ELR (cell line): ENCODE measurements around the gene TCTN1.

Experiments used
- DNase-seq: peaks from one replicate; pipeline ENCODE4 v3.0.0-alpha.2; 2015; ENCODE audit warnings: low read depth

The TCTN1 gene

DNA sequence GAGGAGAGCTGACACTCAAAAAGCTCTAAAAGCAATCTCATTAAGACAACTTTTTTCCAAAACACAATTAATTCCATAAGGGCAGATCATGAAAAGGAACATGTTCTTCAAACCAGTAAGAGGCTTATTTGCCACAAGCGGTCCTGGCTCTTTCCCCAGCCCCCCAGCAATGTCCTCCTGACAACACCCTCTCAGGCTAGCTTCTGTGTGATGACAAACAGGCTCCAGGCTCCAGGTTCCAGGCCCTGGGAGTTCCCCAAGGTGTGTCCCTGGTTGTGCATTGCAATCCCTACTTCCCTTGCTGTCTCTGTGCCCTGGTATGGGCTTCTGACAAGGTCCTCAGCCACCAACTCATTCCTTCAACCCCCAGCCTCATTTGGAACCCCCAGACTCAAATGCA, 66.1 kb downstream of the TCTN1 start:
- no peak for DNase-seq

DNA sequence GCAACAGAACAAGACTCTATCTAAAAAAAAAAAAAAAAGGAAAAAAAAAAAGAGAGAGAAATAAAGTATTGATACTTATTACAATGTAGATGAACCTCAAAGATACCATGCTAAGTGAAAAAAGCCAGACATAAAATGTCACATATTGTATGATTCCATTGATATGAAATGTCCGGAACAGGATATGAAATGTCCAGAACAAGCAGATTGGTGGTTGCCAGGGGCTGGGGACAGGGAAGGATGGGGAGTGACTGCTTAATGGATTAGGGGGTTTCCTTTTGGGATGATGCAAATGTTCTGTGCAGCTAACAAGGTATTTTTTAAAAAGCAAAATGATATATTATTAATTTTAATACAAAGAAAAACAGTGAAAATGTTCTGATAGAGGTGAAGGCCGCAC, 70.0 kb downstream of the TCTN1 start:
- no peak for DNase-seq

DNA sequence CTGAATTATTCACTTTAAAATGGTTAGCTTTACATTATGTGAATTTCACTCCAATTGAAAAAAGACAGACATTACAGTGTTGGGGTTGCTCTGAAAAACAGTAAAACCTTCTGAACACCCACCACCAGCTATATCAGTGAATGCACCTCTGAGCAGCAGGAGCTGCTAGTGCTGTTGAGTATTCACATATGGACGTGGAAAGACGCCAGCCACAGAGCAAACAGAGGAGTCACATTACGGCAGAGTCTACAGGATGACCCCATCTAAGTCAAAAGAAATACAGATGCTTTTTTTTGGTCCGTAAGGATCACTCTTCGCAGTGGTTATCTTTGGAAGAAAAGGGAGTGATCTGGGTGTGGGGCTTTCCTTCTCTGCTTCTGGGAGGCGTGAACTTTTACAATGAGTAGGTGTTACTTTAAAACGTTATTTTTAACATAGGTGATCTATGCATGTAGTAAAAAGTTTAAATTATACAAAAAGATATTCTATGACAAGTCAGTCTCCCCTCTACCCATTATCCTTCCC, 70.4 kb downstream of the TCTN1 start:
- no peak for DNase-seq

DNA sequence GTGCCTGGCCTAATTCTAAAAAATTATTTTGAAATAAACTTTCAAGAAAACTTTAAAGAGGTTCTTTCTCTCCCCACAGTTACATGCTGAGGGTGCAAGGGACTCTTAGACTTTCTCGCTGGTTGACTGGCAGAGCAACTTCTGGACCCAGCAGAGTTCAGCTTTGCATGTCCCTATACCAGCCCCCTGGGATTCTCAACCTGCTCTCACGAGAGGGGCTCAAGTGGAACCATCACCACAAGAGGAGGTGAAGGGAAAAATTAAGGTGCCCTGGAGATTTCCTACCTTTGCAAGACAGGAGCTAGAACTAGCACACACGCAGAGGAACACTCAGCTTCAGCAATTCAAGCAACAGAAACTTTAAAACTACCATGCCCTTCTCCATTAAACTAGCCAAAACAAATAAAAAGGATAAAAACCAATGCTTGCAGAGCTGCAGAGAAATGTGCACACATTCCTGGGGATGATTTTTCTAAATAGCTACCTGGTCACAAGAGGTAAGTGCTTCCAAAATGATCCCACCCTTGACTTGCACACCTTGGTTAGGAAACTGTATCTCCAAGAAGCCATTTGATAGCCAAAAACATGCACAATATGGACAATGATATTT, 72.5 kb downstream of the TCTN1 start:
- no peak for DNase-seq

DNA sequence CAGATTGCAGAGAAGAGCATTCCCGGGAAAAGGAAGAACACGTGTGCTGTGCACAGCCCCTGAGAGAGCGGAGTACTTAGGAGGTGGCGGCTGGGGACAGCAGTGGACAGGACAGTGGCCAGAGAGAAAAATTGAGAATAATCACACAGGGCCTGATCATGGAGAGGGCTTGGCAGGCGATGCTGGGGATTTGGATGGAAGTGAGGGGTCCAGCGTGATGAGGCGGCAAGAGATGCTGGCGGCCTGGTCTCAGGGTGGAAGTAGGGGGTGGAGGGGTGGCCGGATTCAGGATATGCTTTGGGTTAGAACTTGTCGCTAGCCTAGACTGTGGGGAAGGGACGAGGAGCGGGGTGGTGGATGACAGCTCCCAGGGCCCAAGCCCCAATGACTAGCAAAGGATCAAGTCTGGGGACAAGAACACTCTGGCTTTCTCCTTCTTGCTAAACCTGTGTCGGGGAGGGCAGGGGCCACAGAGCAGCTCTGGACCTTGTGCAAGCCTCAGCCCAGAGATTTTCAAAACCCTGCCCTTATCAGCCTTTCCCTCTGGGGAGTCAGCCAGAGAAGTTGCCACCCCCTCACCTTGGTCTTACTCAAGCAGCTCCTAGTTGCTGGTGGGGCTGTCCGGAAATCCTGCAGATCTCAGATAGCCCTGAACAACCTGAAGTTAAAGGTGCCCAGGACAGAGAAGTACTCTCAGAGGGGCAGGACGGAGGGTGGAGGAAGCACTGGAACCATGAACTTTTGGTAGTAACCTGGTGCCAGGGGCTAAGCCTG, 73.7 kb downstream of the TCTN1 start:
- DNase-seq = no peak

DNA sequence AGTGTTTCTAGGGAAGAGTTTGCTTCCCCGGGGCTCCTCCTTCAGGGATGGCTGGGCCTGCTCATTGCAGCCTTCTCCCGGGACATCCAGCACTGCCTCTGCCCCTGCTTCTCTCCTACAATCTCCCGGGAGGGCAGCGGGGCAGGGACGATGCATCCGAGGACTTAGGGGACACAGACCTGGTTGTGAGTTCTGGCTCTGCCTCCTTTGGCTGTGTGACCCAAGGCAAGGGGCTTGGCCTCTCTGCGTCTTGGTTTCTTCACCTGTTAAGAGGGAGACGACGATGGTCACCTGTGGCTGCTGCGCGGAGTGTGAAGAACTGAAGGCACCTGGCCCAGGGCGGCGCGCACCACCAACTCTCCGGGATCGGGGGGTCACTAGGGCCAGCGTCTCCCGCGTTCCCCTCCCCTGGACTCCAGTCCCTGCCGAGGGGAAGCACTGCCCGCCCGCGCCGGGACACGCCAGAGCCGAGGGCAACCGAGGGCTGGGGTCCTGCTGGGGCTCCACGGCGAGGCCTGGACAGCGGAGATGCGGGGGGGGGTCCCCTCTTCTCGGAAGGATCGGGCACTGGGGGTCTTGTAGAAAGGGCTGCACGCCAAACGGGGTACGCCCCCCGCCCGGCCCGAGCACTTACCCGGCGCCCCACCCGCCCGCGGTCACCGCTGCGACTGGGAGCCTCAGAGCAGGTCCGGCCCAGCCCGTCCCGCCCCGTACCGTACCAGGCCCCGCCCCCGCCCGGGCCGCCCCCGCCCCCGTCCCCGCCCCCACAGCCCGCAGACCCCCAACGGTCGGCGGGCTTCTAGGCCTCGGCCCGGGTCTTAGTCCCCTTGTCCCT, 74.7 kb downstream of the TCTN1 start, which contains the start of gene HVCN1:
Gene HVCN1 (minus strand): TSS at position 670 of the 835 bp plus-strand sequence. CDS start 5,870 bp downstream, outside the sequence.
- DNase-seq = peak; percentile 39

DNA sequence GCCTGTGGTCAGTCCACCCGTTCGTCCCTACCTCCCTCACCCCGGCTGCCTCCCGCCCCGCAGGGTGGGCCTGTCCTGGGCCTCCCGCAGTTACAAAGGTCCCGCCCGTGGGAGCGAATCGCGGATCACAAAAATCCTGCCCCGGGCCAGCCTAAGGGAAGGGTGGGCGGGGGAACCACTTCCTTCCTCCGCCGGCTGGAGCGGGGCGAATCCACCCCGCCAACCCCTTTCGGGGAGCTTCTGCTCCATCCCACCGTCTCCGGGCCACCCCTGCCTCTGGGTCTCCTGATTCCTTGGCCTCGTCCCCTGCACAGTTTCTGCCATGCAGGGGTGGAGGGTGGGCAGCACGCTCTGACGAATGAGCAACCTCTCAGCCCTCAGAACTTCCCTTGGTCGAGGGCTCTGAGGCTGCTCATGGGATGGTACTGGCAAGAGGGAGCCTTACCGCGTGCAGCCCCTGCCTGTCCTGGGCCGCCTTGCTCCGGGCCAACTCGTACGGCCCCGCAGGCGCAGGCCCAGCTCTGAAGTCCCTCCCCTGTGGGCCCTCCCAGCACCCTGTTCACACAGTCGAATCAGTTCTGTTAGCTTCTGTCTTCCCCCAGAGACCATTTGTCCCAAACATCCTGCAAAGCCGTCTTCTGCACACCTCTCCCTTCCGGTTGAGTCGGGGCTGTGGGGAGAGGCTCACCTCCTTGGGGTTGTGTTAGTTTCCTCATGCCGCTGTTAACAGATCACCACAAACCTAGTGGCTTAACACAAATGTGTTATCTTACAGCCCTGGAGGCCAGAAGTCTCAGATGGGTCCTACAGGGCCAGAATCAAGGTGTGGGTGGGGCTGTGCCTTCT, 75.6 kb downstream of the TCTN1 start:
- DNase-seq = peak; percentile 50

DNA sequence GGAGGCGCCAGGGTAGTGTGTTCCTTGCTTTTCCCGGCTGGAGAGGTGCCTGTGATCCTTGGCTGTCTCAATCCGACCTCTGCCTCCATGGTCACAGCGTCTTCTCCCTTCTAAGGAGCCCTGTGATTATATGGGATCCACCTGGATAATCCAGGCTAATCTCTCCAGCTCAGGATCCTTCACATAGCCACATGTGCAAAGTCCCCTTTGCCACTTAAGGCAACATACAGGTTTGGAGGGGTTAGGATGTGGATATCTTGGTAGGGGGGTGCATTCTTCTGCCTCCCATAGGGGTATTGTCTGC, 76.2 kb downstream of the TCTN1 start:
- DNase-seq = no peak

DNA sequence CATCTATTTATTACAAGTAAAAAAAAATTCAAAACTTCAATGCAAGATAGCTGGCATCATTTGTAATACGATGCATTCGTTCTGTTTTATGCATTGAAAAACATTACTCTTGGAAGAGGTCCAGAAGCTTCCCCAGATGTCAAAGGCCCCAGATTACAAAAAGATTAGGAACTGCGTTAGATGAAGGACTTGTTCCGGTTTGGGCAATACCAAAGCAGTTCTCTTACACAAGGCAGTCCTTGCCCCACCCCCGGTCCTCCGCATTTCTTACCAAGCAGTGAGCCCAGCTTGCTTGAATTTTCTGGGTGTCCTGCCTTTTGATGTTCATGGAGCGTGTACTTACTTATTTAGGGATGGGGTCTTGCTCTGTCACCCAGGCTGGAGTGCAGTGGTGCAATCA, 79.8 kb downstream of the TCTN1 start:
- DNase-seq = no peak

DNA sequence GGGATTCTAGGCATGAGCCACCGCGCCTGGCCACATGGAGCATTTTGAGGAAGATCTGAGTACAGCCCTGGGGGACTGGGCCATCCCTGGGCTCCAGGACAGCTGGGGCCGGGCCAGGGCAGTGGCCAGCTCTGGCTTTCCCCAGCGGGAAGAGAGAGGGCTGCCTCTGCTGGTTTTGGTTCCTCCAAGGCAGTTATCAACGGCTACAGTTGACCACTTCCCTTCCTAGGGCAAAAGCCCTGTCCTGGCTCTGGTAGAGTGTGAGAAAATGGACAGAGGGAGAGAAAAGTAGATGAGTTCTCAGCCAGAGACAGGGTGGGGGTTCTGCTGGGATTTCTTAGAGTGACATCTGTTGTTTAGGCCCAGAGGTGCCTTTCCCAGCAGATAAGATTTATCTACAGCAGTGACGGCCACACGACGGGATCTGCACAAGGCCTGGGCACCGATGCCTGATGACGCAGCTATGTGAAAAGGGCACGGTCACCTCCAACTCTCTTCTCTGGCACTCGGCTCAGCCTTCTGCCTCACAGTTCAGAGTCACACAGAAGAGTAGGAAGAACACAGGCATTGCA, 80.5 kb downstream of the TCTN1 start:
- no peak for DNase-seq

DNA sequence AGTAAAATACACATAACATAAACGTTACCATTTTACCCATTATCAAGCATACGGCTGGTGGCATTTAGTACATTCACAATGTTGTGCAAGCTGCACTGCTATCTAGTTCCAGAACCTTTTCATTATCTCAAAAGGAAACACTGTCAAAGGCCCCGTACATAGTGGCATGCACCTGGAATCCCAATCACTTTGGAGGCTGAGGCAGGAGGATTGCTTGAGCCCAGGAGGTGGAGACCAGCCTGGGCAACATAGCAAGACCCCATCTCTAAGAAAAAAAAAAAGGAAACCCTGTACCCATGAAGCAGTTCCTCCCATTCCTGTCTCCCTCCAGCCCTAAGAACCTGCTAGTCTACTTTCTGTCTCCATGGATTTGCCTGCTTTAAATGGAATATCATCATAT, 82.4 kb downstream of the TCTN1 start:
- DNase-seq = no peak

DNA sequence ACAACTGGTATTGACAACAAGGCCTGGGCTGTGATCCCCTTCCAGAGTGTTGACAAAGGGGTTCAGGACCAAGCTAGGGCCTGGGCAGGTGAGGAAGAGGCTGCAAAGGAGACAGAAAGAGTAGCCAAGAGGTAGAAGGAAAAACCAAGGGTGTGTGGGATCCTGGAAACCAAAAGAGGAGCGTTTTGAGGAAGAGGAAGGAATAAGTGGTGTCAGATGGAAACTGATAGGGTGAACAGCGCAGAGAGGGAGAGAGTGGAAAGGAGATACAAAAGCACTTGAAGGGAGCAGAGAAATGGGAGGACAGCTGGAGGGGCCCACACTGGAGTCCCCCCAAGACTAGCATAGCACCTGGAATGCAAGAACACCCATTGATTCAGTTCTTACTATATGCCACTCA, 83.3 kb downstream of the TCTN1 start:
- no peak for DNase-seq

DNA sequence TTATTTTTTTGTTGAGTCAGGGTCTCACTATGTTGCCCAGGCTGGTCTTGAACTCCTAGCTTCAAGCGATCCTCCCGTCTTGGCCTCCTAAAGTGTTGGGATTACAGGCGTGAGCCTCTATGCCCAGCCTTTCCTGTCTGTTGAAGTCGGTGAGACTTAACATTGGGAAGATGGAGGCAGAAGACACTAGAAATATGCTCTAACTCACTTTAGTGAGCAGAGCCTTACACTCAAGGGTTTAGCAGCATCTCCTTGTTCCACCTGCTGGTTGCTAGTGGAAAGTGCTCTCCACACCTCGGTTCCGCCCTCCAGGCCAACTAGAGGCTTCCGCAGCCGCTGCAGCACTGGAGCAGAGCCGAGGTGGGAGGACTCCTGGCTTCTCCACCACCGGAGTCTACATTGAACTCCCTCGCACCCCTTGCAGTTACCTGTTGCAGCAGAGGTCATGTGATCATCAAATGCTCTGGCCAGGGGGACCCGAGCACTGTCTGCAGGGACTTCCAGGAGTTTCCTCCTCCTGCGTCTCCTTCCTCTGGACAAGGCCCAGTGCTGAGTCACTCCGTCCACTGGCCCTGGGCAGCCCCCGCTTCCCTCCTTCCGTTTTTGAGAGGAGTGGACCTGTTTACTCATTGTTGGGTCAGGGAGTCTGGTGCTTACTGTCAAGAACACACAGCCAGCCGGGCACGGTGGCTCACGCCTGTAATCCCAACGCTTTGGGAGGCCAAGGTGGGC, 84.4 kb downstream of the TCTN1 start:
- DNase-seq = peak; percentile 90
